Measurements from ENCODE around the gene SESN1.

Gene SESN1

GRCh38 chr6:109130065-109130464, 35.4 kb upstream of the SESN1 start:
- Histone ChIP-seq H3K36me3 (ENCODE audit: control insufficient read depth, insufficient read depth, low read length) (no peaks in the 10 kb centered on the region), H3K79me2 (peaks cover 6% of the 10 kb centered on the region), H3K4me3 (ENCODE audit: low read depth, low read length) (no peak overlapping the region), H3K27ac (no peak overlapping the region), H2AFZ (no peak overlapping the region), H3K9ac (no peak overlapping the region), H3K27me3 (ENCODE audit: control insufficient read depth, insufficient read depth, low read length) (no peaks in the 10 kb centered on the region), H3K9me3 (ENCODE audit: control insufficient read depth, low read length) (no peaks in the 10 kb centered on the region), H3K4me1 (peaks cover 6% of the 10 kb centered on the region), H3K4me2 (ENCODE audit: low read length) (no peak overlapping the region)
- TF ChIP-seq, protein P1, sequence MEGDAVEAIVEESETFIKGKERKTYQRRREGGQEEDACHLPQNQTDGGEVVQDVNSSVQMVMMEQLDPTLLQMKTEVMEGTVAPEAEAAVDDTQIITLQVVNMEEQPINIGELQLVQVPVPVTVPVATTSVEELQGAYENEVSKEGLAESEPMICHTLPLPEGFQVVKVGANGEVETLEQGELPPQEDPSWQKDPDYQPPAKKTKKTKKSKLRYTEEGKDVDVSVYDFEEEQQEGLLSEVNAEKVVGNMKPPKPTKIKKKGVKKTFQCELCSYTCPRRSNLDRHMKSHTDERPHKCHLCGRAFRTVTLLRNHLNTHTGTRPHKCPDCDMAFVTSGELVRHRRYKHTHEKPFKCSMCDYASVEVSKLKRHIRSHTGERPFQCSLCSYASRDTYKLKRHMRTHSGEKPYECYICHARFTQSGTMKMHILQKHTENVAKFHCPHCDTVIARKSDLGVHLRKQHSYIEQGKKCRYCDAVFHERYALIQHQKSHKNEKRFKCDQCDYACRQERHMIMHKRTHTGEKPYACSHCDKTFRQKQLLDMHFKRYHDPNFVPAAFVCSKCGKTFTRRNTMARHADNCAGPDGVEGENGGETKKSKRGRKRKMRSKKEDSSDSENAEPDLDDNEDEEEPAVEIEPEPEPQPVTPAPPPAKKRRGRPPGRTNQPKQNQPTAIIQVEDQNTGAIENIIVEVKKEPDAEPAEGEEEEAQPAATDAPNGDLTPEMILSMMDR (IDR thresholded peaks at IDR 0.05) = no peak

GRCh38 chr6:109125504-109125903, 30.9 kb upstream of the SESN1 start:
- Histone ChIP-seq H3K9me3 (ENCODE audit: control insufficient read depth, low read length) (no peaks in the 10 kb centered on the region), H3K79me2 (peaks cover 6% of the 10 kb centered on the region), H3K27me3 (ENCODE audit: control insufficient read depth, insufficient read depth, low read length) (no peaks in the 10 kb centered on the region), H2AFZ (no peak overlapping the region), H3K4me3 (ENCODE audit: low read depth, low read length) (no peak overlapping the region), H3K4me2 (ENCODE audit: low read length) (no peak overlapping the region), H3K4me1 (peaks cover 32% of the 10 kb centered on the region), H3K36me3 (ENCODE audit: control insufficient read depth, insufficient read depth, low read length) (no peaks in the 10 kb centered on the region), H3K27ac (no peak overlapping the region), H3K9ac (no peak overlapping the region)
- TF ChIP-seq, protein P1 (IDR thresholded peaks at IDR 0.05) = no peak

DNA sequence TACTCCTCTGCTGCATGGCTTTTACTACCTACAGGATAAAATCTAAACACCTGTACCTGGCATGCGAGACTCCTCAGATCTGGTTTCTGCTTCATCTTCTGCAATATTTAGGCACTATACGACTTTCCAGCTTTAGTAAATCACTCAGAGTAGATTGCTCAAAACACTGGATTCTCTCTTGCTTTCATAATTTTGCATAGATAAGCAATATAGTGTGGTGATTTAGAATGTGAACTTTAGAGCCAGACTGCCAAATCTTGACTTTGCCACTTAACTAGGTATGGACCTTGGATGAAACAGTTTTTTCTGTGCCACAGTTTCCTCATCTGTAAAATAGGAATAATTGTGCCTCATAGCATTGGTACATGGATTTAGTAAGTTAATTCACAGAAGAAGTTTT, 29.6 kb upstream of the SESN1 start:
- H3K27me3 ChIP-seq (ENCODE audit: control insufficient read depth, insufficient read depth, low read length) = no peaks in the 10 kb centered on the region
- no peak overlapping the region for H3K9ac ChIP-seq
- no peaks in the 10 kb centered on the region for H3K9me3 ChIP-seq (ENCODE audit: control insufficient read depth, low read length)
- peak overlapping the region; percentile 75 for H3K27ac ChIP-seq
- no peak overlapping the region for H3K4me3 ChIP-seq (ENCODE audit: low read depth, low read length)
- TF ChIP-seq, protein P1 (IDR thresholded peaks at IDR 0.05) = no peak
- H3K4me1 ChIP-seq = peaks cover 35% of the 10 kb centered on the region
- peaks cover 3% of the 10 kb centered on the region for H3K79me2 ChIP-seq
- H3K36me3 ChIP-seq (ENCODE audit: control insufficient read depth, insufficient read depth, low read length) = no peaks in the 10 kb centered on the region
- H2AFZ ChIP-seq = no peak overlapping the region
- no peak overlapping the region for H3K4me2 ChIP-seq (ENCODE audit: low read length)

DNA sequence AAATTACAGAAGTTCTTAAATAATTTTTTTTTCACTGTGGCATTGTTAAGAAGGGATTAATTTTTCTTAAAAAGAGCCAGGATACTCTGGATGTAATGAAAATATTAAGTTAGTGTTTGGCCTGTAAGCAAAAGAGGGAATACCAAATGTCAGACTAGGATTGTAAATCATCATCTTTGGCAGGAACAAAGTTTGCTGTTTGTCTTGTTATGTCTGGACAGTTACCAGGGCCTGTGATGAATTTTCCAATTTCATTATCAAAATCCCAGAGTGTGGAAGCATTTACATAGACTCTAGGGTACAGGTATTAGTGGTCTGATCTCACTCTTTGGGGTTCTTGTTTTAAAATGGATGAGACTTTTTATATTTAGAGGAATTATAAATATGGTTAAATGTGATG, 26.8 kb upstream of the SESN1 start:
- no peaks in the 10 kb centered on the region for H3K27me3 ChIP-seq (ENCODE audit: control insufficient read depth, insufficient read depth, low read length)
- H3K36me3 ChIP-seq (ENCODE audit: control insufficient read depth, insufficient read depth, low read length) = no peaks in the 10 kb centered on the region
- peak overlapping the region; percentile 62 for H3K4me3 ChIP-seq (ENCODE audit: low read depth, low read length)
- peak overlapping the region; percentile 73 for H3K4me2 ChIP-seq (ENCODE audit: low read length)
- peaks cover 44% of the 10 kb centered on the region for H3K4me1 ChIP-seq
- peak overlapping the region; percentile 75 for H3K27ac ChIP-seq
- no peaks in the 10 kb centered on the region for H3K9me3 ChIP-seq (ENCODE audit: control insufficient read depth, low read length)
- TF ChIP-seq, protein P1 (IDR thresholded peaks at IDR 0.05) = no peak
- peaks cover 3% of the 10 kb centered on the region for H3K79me2 ChIP-seq
- peak overlapping the region; percentile 56 for H2AFZ ChIP-seq
- no peak overlapping the region for H3K9ac ChIP-seq

DNA sequence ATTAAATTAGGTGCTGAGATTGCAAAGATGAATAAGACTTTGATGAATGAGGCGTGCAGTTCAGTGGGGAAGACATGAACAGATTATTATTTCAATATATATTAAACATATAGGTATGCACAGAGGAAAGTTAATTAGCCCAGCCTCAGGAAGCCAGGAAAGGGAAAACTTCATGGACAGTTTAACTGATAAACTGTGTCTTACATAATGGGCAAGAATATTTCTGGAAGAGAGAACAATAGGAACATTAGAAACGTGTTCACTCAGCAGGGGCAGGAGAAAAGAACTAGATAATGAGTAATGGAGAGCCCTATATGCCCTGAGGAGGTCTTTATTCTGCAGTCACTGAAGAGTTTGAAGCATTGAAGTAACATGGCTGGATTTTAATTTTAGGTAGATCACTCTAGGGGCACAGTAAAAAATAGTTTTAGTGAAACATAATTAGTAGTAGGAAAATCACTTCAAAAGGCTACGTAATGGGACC, 24.3 kb upstream of the SESN1 start:
- Histone ChIP-seq H3K4me1 (peaks cover 37% of the 10 kb centered on the region), H3K4me3 (ENCODE audit: low read depth, low read length) (no peak overlapping the region), H3K79me2 (peaks cover 6% of the 10 kb centered on the region), H2AFZ (peak overlapping the region; percentile 21), H3K27ac (peak overlapping the region; percentile 75), H3K9me3 (ENCODE audit: control insufficient read depth, low read length) (no peaks in the 10 kb centered on the region), H3K4me2 (ENCODE audit: low read length) (peak overlapping the region; percentile 29), H3K36me3 (ENCODE audit: control insufficient read depth, insufficient read depth, low read length) (no peaks in the 10 kb centered on the region), H3K9ac (no peak overlapping the region), H3K27me3 (ENCODE audit: control insufficient read depth, insufficient read depth, low read length) (no peaks in the 10 kb centered on the region)
- TF ChIP-seq, protein P1 (IDR thresholded peaks at IDR 0.05) = no peak

Data from parathyroid adenoma (tissue), 2 donors.